Measurements from ENCODE around the gene PLEKHG4B.
A peak's percentile ranks its signal among the peaks of the same experiment; 100 is the strongest.

PLEKHG4B gene

GRCh38 chr5:174291-174600, 82.3 kb downstream of the PLEKHG4B start:
- DNase-seq = no peak

- no peak for DNase-seq
Measured at GRCh38 chr5:174876-175465, 83.0 kb downstream of the PLEKHG4B start.

- DNase-seq = no peak
Measured at GRCh38 chr5:176296-176823, 84.4 kb downstream of the PLEKHG4B start.

DNA sequence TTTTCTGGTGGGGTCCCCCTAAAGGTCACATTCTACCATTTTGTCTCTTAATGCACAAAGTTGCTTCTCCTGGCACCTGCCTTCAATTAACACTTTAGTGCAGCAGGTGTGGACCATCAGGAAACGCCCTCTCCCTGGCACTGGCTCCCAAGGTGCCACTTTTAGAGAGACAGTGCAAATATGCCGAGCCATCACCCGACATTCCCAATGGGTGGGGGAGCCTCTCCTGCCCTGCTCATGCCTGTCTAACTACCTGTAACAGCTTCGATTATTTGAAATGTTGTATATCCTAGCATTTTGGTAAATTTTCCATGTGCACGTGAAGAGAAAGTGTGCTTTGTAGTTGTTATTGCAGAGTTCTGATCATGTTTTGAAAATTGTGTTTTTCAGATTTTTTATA, 86.1 kb downstream of the PLEKHG4B start:
- DNase-seq = no peak

- no peak for DNase-seq
Measured at GRCh38 chr5:179401-179800, 87.4 kb downstream of the PLEKHG4B start.

GRCh38 chr5:180286-180918, 88.4 kb downstream of the PLEKHG4B start:
- DNase-seq = no peak

DNA sequence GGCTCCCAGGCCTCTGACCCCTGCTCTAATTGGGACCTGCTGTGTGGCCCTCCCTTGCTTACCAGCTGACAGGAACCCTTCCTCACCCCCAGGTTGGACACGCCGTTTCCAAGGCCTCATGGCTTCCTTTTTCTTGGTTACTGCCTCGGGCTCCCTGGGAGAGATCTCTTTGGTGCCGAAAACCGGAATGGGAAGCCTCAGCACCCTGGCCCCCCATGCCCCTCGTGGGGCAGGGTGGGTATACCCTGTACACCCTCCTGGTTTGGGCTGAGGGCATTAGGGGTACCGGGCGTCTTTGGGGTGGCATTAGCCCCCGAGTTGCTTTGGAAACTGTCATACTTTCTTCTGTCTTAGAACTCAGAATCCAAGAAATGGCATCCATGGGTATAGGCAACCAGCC, 89.2 kb downstream of the PLEKHG4B start:
- DNase-seq = no peak

DNA sequence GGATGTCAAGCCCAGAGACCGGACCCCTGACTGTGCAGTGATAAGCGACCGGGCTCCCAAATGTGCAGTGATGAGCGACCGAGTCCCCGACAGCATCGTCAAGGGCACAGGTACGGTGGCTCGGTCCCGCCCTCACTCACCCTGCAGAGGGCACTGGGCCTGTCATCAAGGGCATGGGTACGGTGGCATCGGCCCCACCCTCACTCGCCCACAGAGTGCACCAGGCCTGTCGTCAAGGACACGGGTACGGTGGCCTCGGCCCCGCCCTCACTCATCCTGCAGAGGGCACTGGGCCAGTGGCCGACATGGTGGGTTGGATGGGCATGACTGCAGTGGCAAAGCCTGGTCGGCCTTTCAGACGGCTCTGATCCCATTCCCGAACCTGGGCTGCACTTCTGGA, 89.6 kb downstream of the PLEKHG4B start:
- no peak for DNase-seq

DNA sequence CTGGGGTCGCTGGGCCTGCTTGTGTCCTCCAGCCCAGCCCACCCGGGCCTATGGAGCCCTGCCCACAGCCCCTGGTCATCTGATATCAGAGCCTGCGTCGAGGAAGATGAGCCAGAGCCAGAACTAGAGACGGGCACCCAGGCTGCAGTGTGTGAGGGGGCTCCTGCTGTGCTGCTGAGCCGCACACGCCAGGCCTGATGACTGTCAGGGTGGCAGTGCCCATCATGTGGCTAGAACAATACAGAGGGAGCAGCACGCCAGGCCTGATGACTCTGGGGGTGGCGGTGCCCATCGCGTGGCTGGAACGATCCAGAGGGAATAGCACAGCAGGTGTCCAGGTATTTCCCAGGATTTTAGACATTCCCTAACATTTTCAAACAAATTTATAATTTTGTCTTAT, 90.2 kb downstream of the PLEKHG4B start:
- no peak for DNase-seq

DNA sequence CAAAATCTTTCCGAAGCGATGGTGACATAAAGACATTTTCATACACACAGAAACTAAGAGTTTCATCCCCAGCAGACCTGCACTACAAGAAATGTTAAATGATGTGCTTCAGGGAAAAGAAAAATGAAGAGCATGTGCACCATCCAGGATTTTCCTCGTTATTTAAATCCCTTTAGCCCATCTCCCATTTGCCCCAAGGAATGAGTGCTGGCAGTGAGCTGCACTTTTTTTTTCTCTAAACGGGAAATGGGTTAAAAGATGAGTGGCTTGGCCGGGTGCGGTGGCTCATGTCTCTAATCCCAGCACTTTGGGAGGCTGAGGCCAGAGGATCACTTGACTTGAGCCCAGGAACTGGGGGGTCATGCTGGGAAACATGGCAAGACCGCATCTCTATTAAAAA, 92.5 kb downstream of the PLEKHG4B start:
- DNase-seq = no peak

- no peak for DNase-seq
Measured at GRCh38 chr5:185095-186070, 93.4 kb downstream of the PLEKHG4B start.

- no peak for DNase-seq
Measured at GRCh38 chr5:186091-187041, 94.4 kb downstream of the PLEKHG4B start.

DNA sequence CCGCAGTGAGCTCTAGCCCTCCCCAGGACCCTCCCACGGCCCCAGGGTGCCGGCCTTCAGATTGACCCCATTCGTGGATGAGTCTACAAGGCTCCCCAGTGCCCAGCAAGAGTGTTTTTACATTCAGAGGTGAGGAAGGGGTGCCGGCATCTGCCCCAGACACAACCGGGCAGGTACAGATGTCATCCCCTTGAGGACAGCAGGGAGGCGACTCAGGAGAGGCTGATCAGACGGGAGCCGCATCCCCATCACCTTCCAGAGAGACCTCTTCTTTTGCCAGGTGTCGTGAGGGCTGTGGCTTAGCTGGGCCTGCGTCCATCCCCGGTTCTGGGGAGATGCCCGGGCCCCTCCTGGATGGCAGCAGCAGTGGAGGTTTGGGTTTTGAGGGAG, 95.1 kb downstream of the PLEKHG4B start:
- DNase-seq = no peak

- no peak for DNase-seq
Measured at GRCh38 chr5:187617-188451, 95.9 kb downstream of the PLEKHG4B start.

DNA sequence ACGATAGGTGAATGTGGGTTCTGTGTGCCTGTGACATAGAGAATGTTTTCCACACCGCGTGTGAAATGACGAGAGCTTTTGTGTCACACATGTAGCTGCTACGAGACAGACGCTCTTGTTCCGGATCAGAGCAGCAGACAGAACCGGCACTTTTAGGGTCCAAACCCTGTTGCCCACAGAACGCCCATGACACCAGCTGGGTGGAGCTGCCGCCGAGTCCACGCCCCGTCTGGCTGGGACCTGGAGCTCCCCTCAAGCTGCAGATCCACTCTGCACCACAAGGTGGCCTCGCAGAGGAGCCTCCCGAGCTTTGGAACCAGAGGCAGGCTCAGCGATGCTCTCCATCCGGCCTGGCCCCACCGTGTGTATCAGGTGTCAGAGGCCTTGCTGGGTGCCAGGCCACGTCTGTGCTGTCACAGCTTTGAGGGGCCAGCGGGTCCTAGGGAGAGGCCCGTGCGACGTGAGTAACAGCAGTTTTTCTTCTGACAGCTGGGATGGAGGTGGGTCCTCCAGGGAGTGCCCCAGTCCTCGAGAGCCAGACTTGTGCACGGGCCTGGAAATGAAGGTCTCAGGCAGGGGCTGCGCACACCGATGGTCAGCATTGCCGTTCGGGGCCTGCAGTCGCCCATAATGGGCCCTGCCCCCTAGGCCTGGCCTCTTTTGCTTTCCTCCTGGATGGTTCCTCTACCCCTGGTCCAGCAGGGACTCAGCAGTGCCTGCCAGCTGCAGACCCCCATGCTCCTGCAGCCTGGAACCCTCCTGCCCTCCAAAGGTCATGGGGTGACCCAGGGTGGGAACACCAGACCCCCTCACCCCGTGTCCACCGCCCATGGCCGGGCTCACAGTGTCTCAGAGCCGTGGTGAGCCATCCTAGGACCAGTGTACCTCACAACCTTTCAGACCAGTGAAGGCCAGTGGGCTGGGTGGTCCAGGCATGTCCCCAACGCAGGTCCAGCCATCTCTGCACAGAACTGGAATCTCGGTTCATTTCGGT, 96.8 kb downstream of the PLEKHG4B start:
- peak; percentile 88 for DNase-seq

DNA sequence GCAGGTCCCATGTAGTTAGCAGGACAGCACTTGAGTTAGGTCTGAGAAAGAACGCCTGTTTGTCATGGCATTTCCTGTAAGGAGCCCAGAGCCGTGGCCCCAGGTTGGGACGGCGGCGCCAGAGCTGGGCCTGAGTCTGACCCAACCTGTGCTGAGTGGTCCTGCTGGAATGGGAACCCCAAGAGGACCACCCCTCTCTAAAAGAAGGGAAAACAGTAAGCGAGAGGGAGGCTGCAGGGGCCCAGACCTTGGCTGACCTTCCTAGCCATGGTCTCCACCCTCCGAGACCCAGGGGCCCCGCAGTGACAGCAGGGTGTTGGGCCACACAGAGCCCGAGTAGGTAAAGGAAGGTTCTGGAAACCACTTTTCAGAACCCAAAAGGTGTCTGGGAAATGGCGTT, 97.5 kb downstream of the PLEKHG4B start:
- no peak for DNase-seq

DNA sequence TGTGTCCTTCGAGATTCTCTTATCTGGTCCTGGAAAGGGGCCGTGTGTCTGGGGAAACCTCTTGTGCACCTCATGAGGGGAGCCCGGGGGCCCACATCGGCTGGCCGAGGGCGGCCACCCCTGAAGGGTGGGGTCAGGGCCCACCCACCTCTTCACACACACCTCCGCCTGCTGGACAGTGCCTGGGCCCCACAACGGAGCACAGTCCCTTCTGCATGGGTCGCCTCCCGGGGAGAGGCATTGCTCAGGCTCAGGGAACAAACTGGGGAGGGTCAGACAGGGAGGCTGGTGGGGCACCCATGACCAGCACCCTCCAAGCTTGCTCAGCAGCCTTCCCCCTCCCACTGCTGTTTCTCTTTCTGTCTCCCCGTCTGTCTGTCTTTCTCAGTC, 98.0 kb downstream of the PLEKHG4B start:
- no peak for DNase-seq

DNA sequence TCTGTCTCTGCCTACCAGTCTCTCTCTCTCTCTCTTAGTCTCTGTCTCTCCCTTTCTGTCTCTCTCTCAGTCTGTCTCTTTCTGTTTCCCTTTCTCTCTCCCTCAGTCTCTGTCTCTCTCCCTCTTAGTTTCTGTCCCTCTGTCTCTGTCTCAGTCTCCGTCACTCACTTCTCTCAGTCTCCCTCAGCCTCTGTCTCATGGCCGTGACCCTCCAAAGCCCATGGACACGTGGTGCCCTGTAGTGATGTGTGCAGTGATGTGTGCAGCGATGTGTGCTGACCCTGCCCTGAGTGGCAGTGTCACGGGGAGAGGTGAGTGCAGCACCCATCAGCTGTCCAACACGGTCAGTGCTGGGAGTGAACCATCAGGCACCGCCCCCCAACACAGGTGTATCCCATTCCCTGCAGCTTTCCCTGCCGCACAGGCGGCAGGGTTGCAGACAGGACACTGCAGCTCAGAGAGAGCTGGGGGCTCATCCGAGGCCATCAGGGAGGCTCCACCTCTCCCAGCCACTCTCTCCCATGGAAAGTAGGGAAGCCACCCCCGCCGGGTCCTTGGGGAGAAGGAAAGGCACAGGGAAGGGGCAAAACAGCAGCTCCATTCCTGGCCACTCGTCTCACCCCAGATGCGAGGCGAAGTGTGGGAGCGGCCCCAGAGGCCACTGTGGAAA, 98.5 kb downstream of the PLEKHG4B start:
- DNase-seq = no peak

DNA sequence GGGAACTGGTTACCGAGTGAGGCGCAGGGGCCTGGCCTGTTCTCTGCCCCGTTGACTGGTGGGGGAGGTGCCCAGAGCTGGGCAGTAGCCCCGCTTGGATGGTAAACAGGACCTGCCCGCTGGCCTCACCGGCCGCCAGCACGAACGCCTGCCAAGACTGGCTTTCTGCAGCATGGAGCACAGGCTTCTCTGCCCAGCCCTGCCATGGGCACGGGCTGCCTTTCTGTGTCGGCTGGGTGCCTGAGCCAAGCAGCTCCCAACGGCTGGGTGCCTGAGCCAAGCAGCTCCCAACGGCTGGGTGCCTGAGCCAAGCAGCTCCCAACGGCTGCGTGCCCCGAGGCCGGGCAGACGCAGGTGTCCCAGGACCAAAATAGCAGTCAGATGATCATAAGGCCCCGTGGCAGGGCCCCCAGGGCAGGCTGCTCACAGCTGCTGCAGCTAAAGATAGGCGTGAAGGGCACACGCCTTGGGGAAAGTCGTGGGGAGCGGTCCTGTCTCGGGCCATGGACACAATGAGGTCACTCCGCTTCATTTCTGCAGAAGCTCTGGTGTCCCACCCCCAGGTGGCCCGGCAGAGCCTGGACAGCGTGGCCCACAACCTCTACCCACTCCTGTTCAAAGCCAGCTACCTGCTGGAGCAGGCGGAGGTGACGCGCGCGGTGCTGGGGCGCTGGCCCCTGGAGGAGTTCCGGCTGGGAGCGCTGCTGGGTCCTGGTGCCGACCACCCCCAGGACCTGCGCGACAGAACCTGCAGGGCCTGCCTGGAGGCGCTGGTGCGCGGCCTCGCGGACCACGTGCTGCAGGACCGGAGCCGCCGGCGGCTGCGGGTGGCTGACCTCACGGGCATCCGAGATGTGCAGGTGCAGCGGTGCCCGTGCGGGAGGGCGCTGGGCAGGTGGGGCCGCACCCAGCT, 99.3 kb downstream of the PLEKHG4B start, which contains the start of gene LRRC14B:
LRRC14B (plus strand) TSS at position 460 of the 913 bp plus-strand sequence; CDS start at position 504, 44 bp downstream.
- DNase-seq = peak; percentile 43
